ENCODE data around the gene HAUS2.

The HAUS2 gene

DNA sequence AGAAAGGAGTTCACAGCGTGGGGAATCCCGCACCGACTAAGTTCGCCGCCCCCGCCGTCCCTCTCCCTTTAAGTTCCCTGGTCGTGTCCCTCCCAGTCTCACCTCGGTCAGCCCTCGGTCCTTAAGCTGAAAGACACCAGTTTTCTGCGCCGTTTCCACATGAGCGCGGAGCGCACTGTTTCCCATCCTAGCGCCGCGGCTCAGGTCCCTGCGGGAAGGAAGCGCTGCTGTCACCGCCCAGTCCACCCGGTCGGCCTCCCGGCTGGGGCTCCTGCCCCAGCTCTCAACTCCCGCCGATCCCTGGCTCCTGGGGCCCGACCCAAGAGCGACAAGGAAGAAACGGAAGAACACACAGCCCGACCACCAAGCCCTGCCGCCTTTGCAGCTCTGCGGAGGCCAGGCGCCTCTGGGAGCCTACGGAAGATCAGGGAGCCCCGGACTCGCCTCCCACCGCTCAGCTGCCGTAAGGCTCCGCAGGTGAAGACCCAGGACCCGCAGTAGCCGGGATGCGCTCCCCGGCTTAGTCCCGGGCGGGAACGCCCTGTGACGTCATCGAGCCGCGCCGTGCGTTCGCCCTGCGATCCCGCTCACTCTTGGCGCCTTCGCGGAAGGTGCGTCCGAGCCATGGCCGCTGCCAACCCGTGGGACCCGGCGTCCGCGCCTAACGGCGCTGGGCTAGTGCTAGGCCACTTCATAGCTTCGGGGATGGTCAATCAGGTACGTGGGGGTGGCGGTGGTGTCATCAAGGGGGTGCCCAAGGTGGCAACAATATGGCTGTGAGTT, at the start of gene HAUS2, which contains the start of gene LRRC57:
TSS of gene HAUS2 (plus strand) at position 590 of the 783 bp plus-strand sequence. CDS start at position 625, 35 bp downstream.
TSS of gene LRRC57 (minus strand) at position 545 of the 783 bp plus-strand sequence. CDS start at position 186, 359 bp downstream.
- H3K4me3 ChIP-seq (ENCODE audit: low read depth, low read length): peak within 1 kb of the TSS; percentile 98
- TF ChIP-seq CTCF (IDR thresholded peaks at IDR 0.05; ENCODE audit: low read depth, low read length): no peak

GRCh38 chr15:42499858-42500609, 48.6 kb upstream of the HAUS2 start:
- TF ChIP-seq CTCF (IDR thresholded peaks at IDR 0.05; ENCODE audit: low read depth, low read length): no peak
- H3K4me3 ChIP-seq (ENCODE audit: low read depth, low read length): no peak overlapping the region

GRCh38 chr15:42502477-42502876, 46.2 kb upstream of the HAUS2 start:
- no peak for TF ChIP-seq CTCF (IDR thresholded peaks at IDR 0.05; ENCODE audit: low read depth, low read length)
- H3K4me3 ChIP-seq (ENCODE audit: low read depth, low read length): no peak overlapping the region

- no peak overlapping the region for H3K4me3 ChIP-seq (ENCODE audit: low read depth, low read length)
- TF ChIP-seq CTCF (IDR thresholded peaks at IDR 0.05; ENCODE audit: low read depth, low read length): no peak
Observed at GRCh38 chr15:42503825-42504224, 44.8 kb upstream of the HAUS2 start.

DNA sequence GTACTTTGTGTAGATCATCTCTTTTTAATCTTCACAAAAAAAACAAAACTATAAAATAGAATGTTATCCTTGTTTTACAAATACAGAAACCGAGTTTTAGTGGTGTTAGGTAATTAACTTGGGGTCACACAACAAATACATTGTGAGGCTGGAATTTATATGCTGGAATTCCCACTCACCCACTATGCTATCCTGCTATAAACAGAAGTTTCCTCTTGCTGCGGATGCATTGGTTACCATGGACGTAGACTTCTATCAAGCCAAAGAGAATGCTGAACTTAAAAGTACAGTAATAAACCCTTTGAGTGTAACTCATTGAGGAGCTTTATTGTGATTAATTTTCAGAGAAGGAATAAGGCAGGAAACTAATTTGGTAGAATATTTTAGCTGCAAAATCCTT, 44.0 kb upstream of the HAUS2 start:
- no peak for TF ChIP-seq CTCF (IDR thresholded peaks at IDR 0.05; ENCODE audit: low read depth, low read length)
- no peak overlapping the region for H3K4me3 ChIP-seq (ENCODE audit: low read depth, low read length)

DNA sequence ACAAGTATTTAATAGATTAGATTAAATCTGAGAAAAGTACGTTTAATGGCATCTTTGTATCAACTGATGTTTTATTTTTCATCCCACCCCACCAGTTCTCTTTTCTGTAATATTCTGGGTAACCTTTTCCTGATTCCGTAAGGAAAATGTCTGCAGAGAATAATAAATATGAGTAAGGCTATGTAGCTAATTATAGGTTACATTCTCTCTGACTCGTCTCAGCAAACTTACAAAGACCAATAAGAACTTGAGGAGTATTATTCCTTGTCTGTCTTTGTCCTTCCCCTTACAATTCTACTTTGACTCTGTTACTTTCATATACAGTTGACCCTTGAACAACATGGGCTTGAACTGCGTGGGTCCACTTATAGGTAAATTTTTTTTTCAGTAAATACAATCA, 41.1 kb upstream of the HAUS2 start:
- H3K4me3 ChIP-seq (ENCODE audit: low read depth, low read length): no peak overlapping the region
- no peak for TF ChIP-seq CTCF (IDR thresholded peaks at IDR 0.05; ENCODE audit: low read depth, low read length)

DNA sequence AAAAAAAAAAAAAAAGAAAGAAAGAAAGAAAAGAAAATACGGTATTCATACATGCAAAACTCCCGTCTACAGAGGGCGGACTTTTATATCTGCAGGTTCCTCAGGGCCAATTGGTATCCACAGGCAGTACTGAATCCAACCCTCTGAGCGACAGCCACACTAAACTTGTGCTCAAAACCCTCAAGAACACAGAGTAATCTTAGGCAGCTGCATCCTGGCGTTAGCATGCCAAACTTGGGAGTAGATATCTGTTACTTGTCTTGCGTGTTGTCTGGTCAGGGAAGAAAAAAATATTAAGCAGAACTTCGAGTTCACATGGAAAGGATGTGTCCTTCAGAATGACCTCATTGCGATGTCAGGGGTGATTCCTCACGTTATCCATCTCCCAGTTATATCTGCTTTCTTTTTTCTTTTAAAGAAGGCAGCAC, 40.4 kb upstream of the HAUS2 start:
- no peak for TF ChIP-seq CTCF (IDR thresholded peaks at IDR 0.05; ENCODE audit: low read depth, low read length)
- no peak overlapping the region for H3K4me3 ChIP-seq (ENCODE audit: low read depth, low read length)
